H1 (cell line): ENCODE measurements around the gene CDHR2. TPM values are rescaled to one million over a fixed set of nuclear protein-coding genes. Genes with fewer than 3 reads are reported as not detected.

Experiments used
- EZH2 ChIP-seq: fragments of 200-600 bp; sonication (generic); IDR thresholded peaks from 2 replicates; pipeline ENCODE4 v1.7.1; 2012; ENCODE audit warnings: low read depth, mild to moderate bottlenecking, moderate library complexity, low read length, inconsistent platforms; ENCODE audit not compliant: severe bottlenecking
- polyA plus RNA-seq, 7 experiments: library from polyadenylated mRNA; depleted of rRNA in 3 of 7; stranded (reverse) in 5 of 7; unstranded in 2 of 7; fragments of >200 nt in 5 of 7; fragments of 200-250 nt in 2 of 7; gene quantifications; 1 replicate in 5 of 7; 2 replicates in 1 of 7; 4 replicates in 1 of 7; pipeline versions ENCODE4 v1.2.1 to v1.2.3, GENCODE V29; 2011 to 2013; ENCODE audit warnings: missing spikeins in 2 of 7, mixed read lengths in 2 of 7
- total RNA-seq: library from RNA; stranded (reverse); fragmentation: NEBNext Ultra II Directional; extraction: Animal tissue kit (Norgen Biotek cat#: 25700); gene quantifications from 2 replicates; pipeline ENCODE4 v1.2.1, GENCODE V29; 2021

Gene CDHR2
- total and polyA plus RNA-seq, 2 of the 8 experiments (the other 6 are each of a cell fraction or from before 2014, with no cell fraction given) = 0.02 to 0.43 TPM

GRCh38 chr5:176639208-176639607 lies 90.1 kb downstream of the CDHR2 start (continued):
- no peak for TF ChIP-seq EZH2
